DMS114 treated with DMSO at 0.1 percent for 48 hours (cell line): ENCODE data around the gene SSB.
"Not testable (repeated sequence)": the region's sequence is repeated elsewhere in the genome, so short reads cannot be mapped to it uniquely, and the experiment has no call there.

ENCODE experiments used
- DNase-seq: peaks from one replicate; lab custom pipeline; 2025; ENCODE audit not compliant: unreplicated experiment; lab: John Stamatoyannopoulos, UW

The SSB gene

DNA sequence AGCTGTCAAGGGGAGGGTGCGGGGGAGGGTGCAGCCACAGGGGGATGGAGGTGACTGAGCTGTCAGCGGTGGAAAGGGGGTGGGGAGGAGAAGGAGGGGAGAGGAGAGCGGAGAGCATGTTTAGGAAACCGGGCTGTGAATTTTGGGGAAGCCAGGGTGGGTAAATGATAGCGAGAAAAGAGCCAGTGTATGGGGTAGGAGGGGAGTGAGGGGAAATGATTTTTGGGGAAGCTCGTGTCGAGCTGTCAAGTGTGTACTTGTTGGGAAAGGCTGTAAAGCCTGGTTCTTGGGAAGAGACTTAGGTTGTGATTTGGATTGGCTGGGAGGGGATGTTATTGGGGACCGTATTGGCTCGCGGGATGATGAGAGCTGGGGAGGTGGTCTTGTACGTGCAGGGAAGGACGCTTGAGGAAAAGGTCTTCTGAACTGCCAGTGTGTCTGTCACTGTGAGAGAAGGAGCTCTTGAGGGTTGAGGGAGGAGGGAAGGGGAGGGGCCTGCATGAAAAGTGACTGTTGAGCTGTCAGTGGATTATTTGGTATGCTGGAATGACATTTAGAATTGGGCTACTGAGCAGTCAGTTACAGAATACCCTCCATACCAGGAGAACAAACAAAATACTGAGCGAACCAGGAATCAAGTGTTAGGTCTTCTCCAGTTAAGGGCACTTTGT is 29.6 kb downstream of the SSB start:
- peak; percentile 34 for DNase-seq

DNA sequence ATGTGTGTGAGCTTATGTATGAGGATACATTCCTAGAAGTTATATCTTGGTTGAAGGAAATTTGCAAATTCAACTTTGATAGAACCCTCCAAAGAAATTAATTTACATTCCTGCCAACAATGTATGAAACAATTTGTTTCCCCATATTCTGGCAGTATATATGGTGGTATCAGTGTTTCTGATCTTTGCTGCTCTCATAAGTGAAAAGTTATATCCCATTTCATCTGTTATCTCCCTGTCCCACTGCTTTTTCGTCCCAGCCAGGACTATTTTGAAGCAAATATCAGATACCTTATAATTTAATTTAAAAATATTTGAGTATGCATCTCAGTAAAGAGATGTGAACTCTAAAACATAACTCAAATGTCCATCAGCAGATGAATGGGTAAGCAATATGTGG is 35.7 kb downstream of the SSB start:
- no peak for DNase-seq

DNA sequence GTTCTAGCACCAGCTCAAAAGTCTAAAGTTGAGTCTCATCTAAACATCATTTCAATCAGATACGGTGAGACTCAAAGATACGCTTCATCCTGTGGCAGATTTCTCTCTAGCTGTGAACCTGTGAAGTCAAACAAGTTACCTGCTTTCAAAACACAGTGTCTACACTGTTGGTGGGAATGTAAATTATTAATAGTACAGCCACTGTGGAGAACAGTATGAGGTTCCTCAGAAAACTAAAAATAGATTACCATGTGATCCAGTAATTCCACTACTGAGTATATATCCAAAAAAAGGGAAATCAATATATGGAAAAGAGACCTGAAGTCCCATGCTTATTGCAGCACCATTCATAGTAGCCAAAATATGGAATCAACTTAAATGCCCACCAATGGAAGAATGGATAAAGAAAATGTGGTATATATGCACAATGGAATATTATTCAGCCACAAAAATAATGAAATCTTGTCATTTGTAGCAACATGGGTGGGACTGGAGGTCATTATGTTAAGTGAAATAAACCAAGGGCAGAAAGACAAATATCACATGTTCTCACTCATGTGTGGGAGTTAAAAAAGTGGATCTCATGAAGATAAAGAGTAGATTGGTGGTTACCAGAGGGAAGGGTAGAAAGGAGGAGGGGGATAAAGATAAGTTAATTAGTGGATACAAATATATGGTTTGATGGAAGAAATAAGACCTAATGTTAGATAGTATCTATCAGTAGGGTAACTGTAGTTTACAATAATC is 40.2 kb downstream of the SSB start:
- DNase-seq, result no peak

DNA sequence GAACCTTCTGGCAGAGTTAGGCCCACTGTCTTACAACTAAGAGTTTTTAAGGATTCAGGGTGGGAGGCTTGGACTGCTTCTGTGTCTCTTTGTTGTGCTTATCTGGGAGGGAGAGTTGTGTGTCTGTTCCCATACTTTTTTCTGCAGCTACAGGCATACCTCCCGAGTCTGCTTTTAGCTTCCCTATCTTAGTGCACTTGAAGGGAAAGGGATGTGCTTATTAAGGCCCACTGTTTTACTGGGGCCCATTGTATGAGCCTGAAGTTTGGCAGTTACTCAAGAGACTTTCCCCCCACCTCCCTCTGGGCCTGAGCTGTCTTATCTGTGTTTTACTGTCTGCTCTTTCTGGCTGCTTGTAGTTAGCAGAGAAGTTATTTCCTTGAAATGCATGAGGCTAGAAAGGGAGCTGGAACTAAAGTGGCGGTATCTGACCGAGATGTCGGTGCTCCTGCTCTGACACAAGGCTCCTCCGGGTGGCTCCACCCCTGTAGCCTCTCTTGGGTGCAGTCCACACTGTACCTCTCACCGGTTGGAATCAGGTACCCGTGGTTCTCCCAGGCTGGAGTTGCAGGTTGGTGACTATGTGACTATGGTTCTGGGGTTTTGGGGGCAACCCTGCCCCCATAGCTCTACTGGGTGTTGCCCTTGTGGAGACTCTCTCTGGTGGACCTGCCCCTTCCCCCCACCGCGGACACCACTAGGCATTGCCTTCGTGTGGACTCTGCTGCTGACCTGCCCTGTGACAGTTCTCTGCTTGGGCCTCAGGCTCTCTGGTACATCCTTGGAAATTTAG is 41.5 kb downstream of the SSB start:
- no peak for DNase-seq

DNA sequence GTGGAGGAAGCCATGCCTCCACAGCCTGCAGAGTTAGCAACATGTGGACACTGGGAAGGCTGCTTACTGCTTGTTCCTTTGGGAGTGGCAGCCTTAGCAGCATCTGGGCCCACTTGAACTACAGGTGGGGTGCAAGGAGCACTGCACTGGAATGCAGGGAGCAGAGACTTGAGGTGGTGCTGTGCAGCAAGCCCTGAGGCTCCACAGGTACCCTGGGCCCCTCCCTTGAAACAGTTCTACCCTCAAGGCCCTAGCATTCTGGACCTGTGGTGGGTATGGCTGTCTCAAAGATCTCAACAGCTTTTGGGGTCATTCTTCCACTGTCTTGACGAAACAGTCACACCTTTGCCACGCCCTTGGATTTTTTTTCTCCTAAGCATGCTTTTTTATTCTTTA is 42.1 kb downstream of the SSB start:
- no peak for DNase-seq

DNA sequence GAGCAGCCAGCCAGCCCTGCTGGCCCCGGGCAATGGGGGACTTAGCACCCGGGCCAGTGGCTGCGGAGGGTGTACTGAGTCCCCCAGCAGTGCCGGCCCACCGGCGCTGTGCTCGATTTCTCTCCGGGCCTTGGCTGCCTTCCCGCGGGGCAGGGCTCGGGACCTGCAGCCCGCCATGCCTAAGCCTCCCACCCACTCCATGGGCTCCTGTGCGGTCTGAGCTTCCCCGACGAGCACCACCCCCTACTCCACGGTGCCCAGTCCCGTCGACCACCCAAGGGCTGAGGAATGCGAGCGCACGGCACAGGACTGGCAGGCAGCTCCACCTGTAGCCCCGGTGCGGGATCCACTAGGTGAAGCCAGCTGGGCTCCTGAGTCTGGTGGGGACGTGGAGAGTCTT is 43.0 kb downstream of the SSB start:
- DNase-seq, result not testable (repeated sequence)

DNA sequence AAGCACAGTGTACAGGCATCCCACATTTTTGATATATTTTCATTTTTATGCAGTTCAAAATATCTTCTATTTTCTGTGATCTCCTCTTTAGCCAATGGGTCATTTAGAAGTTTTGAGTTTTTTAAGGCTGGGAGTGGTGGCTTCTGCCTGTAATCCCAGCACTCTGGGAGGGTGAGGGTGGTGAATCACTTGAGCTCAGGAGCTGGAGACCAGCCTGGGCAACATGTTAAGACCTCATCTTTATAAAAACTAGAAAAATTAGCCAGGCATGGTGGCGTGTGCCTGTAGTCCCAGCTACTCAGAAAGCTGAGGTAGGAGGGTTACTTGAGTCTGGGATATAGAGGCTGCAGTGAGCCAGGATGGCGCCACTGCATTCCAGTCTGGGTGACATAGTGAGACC is 46.3 kb downstream of the SSB start:
- DNase-seq, result no peak

DNA sequence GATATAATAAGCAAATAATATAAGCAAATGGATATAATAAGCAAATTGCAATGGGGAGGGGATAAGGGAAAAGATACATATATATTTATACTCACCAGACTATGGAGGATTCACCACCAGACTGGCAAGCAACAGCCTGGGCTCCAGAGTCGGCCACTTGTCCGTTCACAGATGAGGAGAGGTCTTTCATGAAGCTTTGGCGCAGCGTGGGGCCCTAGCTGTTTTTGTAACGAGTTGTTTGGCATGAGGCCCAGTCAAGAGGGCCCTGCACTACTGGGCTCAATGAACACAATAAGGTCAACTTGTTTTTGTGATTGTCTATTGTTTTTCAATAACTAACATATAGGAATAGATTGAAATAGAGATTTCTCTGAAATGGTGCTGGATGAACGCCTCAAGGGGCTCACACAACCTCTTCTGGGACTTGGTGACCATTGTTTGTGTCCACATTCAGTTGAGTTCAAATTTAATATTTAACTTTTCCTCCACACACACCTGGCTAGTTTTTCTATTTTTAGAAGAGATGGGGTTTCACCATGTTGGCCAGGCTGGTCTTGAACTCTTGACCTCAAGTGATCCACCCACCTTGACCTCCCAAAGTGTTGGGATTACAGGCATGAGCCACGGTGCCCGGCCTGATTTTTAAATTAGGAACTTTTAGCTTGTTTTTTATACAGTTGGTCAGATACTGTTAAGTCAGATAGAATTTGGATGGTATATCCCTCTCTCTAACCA is 50.5 kb downstream of the SSB start:
- not testable (repeated sequence) for DNase-seq

DNA sequence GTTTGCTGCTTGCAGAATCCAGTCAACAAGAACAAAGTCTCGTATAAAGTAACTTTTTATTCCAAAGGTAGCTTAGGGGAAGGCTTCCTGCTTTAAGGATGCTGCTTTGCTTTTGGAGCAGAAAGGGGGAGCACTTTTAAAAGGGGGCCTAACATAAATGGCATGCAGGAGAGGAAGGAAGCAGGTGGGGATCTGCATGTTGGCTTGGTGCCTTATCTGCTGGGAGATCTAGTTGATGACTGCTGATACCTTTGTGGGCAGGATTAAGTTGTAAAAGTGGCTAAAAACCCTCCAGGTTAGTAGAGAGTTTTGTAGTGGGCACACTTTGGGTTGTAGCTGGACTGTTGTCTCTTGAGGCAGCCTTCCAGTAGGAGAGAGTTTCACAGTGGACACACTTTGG is 51.0 kb downstream of the SSB start:
- no peak for DNase-seq

DNA sequence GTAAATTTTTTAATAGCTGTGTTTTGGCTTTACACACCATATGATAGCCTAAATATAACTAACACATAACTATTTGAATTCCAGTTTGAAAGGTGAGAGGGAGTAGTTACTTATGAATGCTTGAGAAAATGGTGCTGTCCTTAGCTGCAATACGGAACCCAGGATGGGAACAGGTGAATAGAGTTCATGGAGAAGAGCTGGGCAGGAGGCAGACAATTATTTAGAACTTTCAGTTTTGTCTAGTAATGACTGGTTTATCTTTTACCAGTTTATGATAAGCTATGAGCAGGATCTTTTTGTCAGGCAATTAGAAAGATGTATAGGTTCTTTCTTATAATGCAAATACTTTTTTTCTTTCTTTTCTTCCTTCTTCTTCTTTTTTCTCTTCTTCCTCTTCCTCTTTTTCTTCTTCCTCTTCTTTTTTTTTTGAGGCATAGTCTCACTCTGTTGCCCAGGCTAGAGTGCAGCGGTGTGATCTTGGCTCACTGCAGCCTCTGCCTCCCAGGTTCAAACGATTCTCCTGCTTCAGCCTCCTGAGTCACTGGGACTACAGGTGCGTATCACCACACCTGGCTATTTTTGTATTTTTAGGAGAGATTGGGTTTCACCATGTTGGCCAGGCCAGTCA is 54.5 kb downstream of the SSB start:
- DNase-seq, result no peak

DNA sequence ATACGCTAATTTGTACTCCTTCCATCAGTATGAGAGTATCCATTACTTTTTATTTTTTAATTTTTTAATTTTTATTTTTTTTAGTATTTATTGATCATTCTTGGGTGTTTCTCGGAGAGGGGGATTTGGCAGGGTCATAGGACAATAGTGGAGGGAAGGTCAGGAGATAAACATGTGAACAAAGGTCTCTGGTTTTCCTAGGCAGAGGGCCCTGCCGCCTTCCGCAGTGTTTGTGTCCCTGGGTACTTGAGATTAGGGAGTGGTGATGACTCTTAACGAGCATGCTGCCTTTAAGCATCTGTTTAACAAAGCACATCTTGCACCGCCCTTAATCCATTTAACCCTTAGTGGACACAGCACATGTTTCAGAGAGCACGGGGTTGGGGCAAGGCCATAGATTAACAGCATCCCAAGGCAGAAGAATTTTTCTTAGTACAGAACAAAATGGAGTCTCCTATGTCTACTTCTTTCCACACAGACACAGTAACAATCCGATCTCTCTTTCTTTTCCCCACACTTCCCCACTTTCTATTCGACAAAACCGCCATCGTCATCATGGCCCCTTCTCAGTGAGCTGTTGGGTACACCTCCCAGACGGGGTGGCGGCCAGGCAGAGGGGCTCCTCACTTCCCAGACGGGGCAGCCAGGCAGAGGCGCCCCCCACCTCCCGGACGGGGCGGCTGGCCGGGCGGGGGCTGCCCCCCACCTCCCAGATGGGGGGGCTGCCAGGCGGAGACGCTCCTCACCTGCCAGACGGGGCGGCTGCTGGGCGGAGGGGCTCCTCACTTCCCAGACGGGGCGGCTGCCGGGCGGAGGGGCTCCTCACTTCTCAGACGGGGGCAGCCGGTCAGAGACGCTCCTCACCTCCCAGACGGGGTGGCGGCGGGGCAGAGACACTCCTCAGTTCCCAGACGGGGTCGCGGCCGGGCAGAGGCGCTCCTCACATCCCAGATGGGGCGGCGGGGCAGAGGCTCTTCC is 56.9 kb downstream of the SSB start:
- not testable (repeated sequence) for DNase-seq

DNA sequence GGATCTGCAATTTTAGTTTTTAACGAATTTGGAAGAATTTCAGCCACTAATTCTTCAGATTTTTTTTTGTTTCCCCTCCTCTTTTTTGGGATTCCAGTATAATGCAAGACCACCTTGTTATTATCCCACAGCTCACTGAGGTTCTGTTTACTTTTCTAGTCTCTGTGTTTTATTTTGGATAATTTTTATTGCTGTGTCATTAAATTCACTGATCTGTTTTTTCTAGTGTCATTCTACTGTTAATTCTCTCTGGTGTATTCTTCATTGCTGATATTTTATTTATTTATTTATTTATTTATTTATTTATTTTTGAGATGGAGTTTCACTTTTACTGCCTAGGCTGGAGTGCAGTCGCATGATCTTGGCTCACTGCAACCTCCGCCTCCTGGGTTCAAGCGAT is 60.8 kb downstream of the SSB start:
- no peak for DNase-seq

DNA sequence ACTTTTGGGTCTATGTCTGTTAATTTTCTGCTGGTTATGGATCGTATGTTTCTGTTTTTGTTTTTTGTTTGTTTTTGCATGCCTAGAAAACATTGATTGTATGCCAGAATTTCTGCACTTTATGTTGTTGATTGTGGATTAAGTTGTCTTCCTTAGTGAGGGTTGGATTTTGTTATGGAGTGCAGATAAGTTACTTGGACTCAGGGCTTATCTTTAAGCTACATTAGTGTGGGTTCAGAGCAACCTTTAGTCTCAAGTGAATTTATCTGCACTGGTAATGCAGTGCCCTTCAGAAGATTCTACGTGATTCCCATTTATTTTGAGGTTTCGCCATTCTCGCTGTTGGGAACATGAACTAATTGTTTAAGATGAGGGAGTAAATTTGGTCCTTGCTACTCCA is 61.5 kb downstream of the SSB start:
- no peak for DNase-seq
